Upper lobe of left lung (tissue), 4 donors: ENCODE results near the gene TXNRD1.

Source experiments
- EP300 ChIP-seq, 4 donors: sonication (generic); formaldehyde crosslinking; IDR thresholded peaks; one replicate each; pipeline ENCODE4 v1.5.1; 2017; ENCODE audit warnings: antibody characterized with exemption in 4 of 4, control low read depth in 2 of 4
- POLR2A ChIP-seq, 4 donors: fragments of 450-650 bp; IDR thresholded peaks; one replicate each; pipeline ENCODE4 v1.5.1; 2016 to 2017; ENCODE audit warnings: antibody characterized with exemption in 4 of 4, mild to moderate bottlenecking in 2 of 4
- POLR2AphosphoS5 ChIP-seq, 2 donors: sonication (generic); formaldehyde crosslinking; IDR thresholded peaks; one replicate each; pipeline ENCODE4 v1.5.1; 2017; ENCODE audit warnings: antibody characterized with exemption in 2 of 2
- TF ChIP-seq, protein P1 (sequence below), 6 experiments: fragments of 450-650 bp in 4 of 6; fragments of 200-600 bp in 2 of 6; sonication (generic) in 2 of 6; IDR thresholded peaks; one replicate each; pipeline ENCODE4 v1.5.1; 2016 to 2019; ENCODE audit warnings: antibody characterized with exemption in 6 of 6

DNA sequence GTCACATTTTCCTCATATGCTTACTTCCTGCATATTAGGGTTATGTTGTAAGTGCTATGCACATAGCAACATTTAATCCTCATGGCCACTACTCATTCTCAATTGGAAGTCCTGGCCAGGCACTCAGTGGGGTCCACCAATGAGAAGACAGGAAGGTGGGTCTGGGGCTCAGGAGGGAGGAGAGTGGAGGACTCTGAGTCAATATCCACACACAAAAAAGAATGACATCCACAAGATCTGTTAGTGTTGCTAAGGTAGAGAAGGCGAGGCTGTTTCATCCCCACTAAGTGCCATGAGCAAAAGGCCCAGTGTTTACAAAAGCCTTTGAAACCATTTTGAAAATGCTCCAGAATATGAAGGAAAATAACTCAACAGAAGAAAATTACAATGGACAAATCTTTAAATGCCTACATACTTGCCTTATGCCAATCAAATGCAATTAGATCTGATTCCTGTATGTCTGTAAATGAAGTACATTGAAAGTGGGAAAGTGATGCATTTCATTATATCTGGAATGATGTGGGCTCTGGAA lies 141.9 kb downstream of the TXNRD1 start:
- TF ChIP-seq, protein P1, sequence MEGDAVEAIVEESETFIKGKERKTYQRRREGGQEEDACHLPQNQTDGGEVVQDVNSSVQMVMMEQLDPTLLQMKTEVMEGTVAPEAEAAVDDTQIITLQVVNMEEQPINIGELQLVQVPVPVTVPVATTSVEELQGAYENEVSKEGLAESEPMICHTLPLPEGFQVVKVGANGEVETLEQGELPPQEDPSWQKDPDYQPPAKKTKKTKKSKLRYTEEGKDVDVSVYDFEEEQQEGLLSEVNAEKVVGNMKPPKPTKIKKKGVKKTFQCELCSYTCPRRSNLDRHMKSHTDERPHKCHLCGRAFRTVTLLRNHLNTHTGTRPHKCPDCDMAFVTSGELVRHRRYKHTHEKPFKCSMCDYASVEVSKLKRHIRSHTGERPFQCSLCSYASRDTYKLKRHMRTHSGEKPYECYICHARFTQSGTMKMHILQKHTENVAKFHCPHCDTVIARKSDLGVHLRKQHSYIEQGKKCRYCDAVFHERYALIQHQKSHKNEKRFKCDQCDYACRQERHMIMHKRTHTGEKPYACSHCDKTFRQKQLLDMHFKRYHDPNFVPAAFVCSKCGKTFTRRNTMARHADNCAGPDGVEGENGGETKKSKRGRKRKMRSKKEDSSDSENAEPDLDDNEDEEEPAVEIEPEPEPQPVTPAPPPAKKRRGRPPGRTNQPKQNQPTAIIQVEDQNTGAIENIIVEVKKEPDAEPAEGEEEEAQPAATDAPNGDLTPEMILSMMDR (IDR thresholded peaks at IDR 0.05), result no peak
- no peak for TF ChIP-seq POLR2A (IDR thresholded peaks at IDR 0.05)
- no peak for TF ChIP-seq POLR2AphosphoS5 (IDR thresholded peaks at IDR 0.05)
- TF ChIP-seq EP300 (IDR thresholded peaks at IDR 0.05), result no peak
